ENCODE measurements around the gene HDAC8. TPM values are rescaled to one million over a fixed set of nuclear protein-coding genes. Genes with fewer than 3 reads are reported as not detected.

HDAC8 gene
- total RNA-seq, 4 donors from 2014 or later, result 9.0 to 18.1 (median 14.2) TPM

- Histone ChIP-seq H3K9me3 (no peaks in the 10 kb centered on the region), H3K4me3 (no peak overlapping the region), H3K27ac (no peak overlapping the region), H3K4me1 (peaks cover 0 to 5% of the 10 kb centered on the region in 2 donors), H3K36me3 (no peaks in the 10 kb centered on the region), H3K27me3 (no peaks in the 10 kb centered on the region)
- ATAC-seq (no peak), DNase-seq (no peak)
- intact Hi-C loops (cut with DNase I; ENCODE audit: low total_unique reads) (no loop called here), in situ Hi-C loops (cut with MboI; ENCODE audit: low sequenced_read_pairs in 4 of 4) (no loop called here)
- TF ChIP-seq POLR2A (IDR thresholded peaks at IDR 0.05) (no peak), CTCF (IDR thresholded peaks at IDR 0.05 in 4 of 5, conservative IDR thresholded peaks at IDR 0.05 in 1 of 5) (no peak)
Observed at GRCh38 chrX:72470532-72471223, 102.0 kb downstream of the HDAC8 start.

GRCh38 chrX:72470117-72470516, 102.5 kb downstream of the HDAC8 start:
- Histone ChIP-seq H3K9me3 (no peaks in the 10 kb centered on the region), H3K27me3 (no peaks in the 10 kb centered on the region), H3K4me1 (peaks cover 0 to 5% of the 10 kb centered on the region in 2 donors), H3K36me3 (no peaks in the 10 kb centered on the region), H3K27ac (no peak overlapping the region), H3K4me3 (no peak overlapping the region)
- ATAC-seq (no peak), DNase-seq (no peak)
- no peak for TF ChIP-seq CTCF (IDR thresholded peaks at IDR 0.05 in 4 of 5, conservative IDR thresholded peaks at IDR 0.05 in 1 of 5)
- no peak for TF ChIP-seq POLR2A (IDR thresholded peaks at IDR 0.05)
- intact Hi-C loops (cut with DNase I; ENCODE audit: low total_unique reads) (no loop called here), in situ Hi-C loops (cut with MboI; ENCODE audit: low sequenced_read_pairs in 4 of 4) (no loop called here)

GRCh38 chrX:72468607-72469006, 104.0 kb downstream of the HDAC8 start:
- Histone ChIP-seq H3K27me3 (no peaks in the 10 kb centered on the region), H3K36me3 (no peaks in the 10 kb centered on the region), H3K4me1 (peaks cover 0 to 5% of the 10 kb centered on the region in 2 donors), H3K9me3 (no peaks in the 10 kb centered on the region), H3K27ac (no peak overlapping the region), H3K4me3 (no peak overlapping the region)
- intact Hi-C loops (cut with DNase I; ENCODE audit: low total_unique reads) (loop anchor here (10.0 kb wide), 1 partner anchor 164 kb away; the partner anchor contains the start of gene CITED1), in situ Hi-C loops (cut with MboI; ENCODE audit: low sequenced_read_pairs in 4 of 4) (no loop called here)
- no peak for TF ChIP-seq POLR2A (IDR thresholded peaks at IDR 0.05)
- TF ChIP-seq CTCF (IDR thresholded peaks at IDR 0.05 in 4 of 5, conservative IDR thresholded peaks at IDR 0.05 in 1 of 5), result no peak
- DNase-seq (no peak), ATAC-seq (no peak)

GRCh38 chrX:72467135-72467534, 105.5 kb downstream of the HDAC8 start:
- ATAC-seq, result no peak
- no peak overlapping the region for H3K27ac ChIP-seq
- H3K4me3 ChIP-seq, result no peak overlapping the region
- no peaks in the 10 kb centered on the region for H3K36me3 ChIP-seq
- H3K4me1 ChIP-seq, result peaks cover 0 to 5% of the 10 kb centered on the region in 2 donors
- in situ Hi-C loops (cut with MboI; ENCODE audit: low sequenced_read_pairs in 4 of 4), result no loop called here
- no peak for DNase-seq
- no peaks in the 10 kb centered on the region for H3K27me3 ChIP-seq
- H3K9me3 ChIP-seq, result no peaks in the 10 kb centered on the region
- no peak for TF ChIP-seq CTCF (IDR thresholded peaks at IDR 0.05 in 4 of 5, conservative IDR thresholded peaks at IDR 0.05 in 1 of 5)
- TF ChIP-seq POLR2A (IDR thresholded peaks at IDR 0.05), result no peak
- intact Hi-C loops (cut with DNase I; ENCODE audit: low total_unique reads), result loop anchor here (10.0 kb wide), 1 partner anchor 162 kb away; the partner anchor contains the start of gene CITED1

Measured in gastrocnemius medialis (tissue), 4 donors.